DND-41 (cell line): Measurements from ENCODE around the gene NDUFS7.

Experiments
- CTCF ChIP-seq: IDR thresholded peaks from 2 replicates; pipeline ENCODE4 v1.5.1; 2012; ENCODE audit warnings: borderline replicate concordance, low read length, moderate library complexity, mild to moderate bottlenecking; ENCODE audit not compliant: poor library complexity, severe bottlenecking; ENCODE audit errors: extremely low read depth
- EZH2 ChIP-seq: IDR thresholded peaks from 3 replicates; pipeline ENCODE4 v1.6.1; 2012; ENCODE audit warnings: borderline replicate concordance, low read depth, mild to moderate bottlenecking, moderate library complexity, low read length, inconsistent platforms; ENCODE audit not compliant: severe bottlenecking

DNA sequence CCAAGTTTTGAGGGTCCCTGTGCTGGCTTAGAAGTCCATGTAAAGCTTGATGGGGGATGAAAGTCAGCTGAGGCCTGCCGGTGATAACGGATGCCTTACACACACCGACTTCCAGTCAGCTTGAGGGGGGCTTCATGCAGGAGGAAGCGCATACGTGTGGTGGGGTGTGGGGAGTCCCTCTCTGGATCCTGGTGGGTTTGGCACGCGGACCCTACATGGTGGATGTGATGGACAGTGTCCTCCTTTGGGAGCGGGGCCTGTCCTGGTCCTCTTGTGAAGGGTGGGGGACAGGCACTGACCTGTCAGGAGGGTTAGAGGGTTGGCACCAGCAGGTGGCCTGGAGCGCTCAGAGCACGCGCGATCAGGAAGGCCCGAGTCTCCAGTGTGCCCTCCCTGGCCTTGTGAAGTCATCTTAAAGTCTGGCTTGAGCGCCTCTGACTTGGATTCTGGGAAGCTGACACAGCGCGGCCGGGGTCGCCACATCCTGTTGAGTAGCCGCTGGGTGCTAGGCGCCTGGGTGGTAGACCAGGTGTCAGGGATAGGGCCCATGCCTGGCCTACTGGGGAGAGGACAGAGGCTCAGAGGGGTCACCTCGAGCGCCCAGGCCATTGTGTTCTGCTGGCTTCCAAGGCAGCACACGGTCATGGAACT is 26.6 kb downstream of the NDUFS7 start:
- TF ChIP-seq EZH2 (no peak), CTCF (no peak)
